ENCODE results near the gene SLC37A4. TPM values are rescaled to one million over a fixed set of nuclear protein-coding genes. Genes with fewer than 3 reads are reported as not detected.

The SLC37A4 gene
- total RNA-seq, result 6.8 TPM
- 10 to 100 TPM in 3 of 4 donors, 1 to 10 TPM in 1; 6.9 to 14.7 (median 10.8) TPM for polyA plus RNA-seq

DNA sequence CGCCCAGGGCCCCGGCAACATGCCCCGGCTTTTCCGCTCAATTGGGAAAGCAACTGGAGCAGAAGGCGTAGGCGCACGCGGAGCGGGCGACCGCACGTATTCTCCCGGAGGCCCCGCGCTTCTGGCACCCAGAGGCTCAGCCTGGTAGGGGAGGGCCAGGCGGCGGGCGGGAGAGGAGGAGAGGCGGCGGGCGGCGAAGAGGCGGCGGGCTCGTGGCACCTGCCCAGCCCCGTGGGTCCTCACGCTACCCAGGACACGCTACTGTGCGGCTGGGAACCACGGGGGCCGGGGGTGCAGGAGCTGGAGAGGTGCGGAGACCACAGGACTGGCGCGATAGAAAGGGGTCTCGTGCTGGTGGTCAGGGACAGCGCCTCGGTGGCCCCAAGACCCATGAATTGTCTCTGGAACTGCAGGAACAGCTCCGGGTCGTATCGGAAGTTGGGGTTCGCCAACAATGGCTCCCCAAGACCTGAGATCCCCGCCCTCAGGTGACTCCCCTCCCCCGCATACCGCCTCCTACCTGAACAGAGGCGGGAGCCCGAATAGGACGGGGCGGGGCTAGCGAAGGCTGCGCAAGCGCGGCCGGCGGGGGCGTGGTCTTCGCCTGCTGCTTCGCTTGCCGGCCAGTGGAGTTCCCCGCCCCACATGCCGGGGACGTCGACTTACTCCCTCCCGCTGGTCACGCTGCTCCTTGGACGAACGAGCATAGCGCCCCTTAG is at the start of gene SLC37A4:
TSS of gene SLC37A4 (minus strand) at position 549 of the 719 bp plus-strand sequence.
- H3K27me3 Mint-ChIP-seq, result peaks cover 5% of the 10 kb centered on the region
- DNase-seq (peak; percentile 97 to 99 (median 98)), ATAC-seq (ENCODE audit: low read depth in 2 of 2) (peak; percentile 90)
- H3K4me3 ChIP-seq (ENCODE audit: low read depth, low read length), result peak within 1 kb of the TSS; percentile 60
- H3K36me3 ChIP-seq (ENCODE audit: control insufficient read depth, insufficient read depth, low read length), result peaks cover 5% of the 10 kb centered on the region
- H3K27me3 ChIP-seq (ENCODE audit: control insufficient read depth, insufficient read depth, low read length), result no peaks in the 10 kb centered on the region
- H3K27ac ChIP-seq (ENCODE audit: insufficient read depth, low read length, poor library complexity, severe bottlenecking), result peak within 1 kb of the TSS; percentile 88
- H3K27ac Mint-ChIP-seq, result peak within 1 kb of the TSS; percentile 84 to 92 (median 90)
- peaks cover 17% of the 10 kb centered on the region for H3K4me1 ChIP-seq (ENCODE audit: control insufficient read depth, insufficient read depth, low read length, poor library complexity, severe bottlenecking)
- peaks cover 3% of the 10 kb centered on the region for H3K36me3 Mint-ChIP-seq
- peak within 1 kb of the TSS; percentile 82 to 98 (median 94) for H3K4me3 Mint-ChIP-seq
- H3K4me1 Mint-ChIP-seq, result peaks cover 0 to 25% (median 12%) of the 10 kb centered on the region in 4 donors
- no peaks in the 10 kb centered on the region for H3K9me3 ChIP-seq (ENCODE audit: control insufficient read depth in 2 of 2, low read length in 2 of 2)
- H3K9me3 Mint-ChIP-seq, result no peaks in the 10 kb centered on the region

- H3K4me1 Mint-ChIP-seq, result peaks cover 0 to 5% (median 0%) of the 10 kb centered on the region in 4 donors
- Histone ChIP-seq H3K36me3 (ENCODE audit: control insufficient read depth, insufficient read depth, low read length) (peaks cover 66% of the 10 kb centered on the region), H3K27ac (ENCODE audit: insufficient read depth, low read length, poor library complexity, severe bottlenecking) (no peak overlapping the region), H3K9me3 (ENCODE audit: control insufficient read depth in 2 of 2, low read length in 2 of 2) (no peaks in the 10 kb centered on the region), H3K4me1 (ENCODE audit: control insufficient read depth, insufficient read depth, low read length, poor library complexity, severe bottlenecking) (no peaks in the 10 kb centered on the region), H3K4me3 (ENCODE audit: low read depth, low read length) (no peak overlapping the region), H3K27me3 (ENCODE audit: control insufficient read depth, insufficient read depth, low read length) (no peaks in the 10 kb centered on the region)
- H3K27me3 Mint-ChIP-seq, result no peaks in the 10 kb centered on the region
- H3K9me3 Mint-ChIP-seq, result no peaks in the 10 kb centered on the region
- peaks cover 35% of the 10 kb centered on the region for H3K36me3 Mint-ChIP-seq
- ATAC-seq (ENCODE audit: low read depth in 2 of 2), result no peak
- H3K4me3 Mint-ChIP-seq, result no peak overlapping the region
- H3K27ac Mint-ChIP-seq, result no peak overlapping the region
- DNase-seq, result no peak
These were observed 48.2 kb upstream of the SLC37A4 start for GRCh38 chr11:119078675-119079420.

DNA sequence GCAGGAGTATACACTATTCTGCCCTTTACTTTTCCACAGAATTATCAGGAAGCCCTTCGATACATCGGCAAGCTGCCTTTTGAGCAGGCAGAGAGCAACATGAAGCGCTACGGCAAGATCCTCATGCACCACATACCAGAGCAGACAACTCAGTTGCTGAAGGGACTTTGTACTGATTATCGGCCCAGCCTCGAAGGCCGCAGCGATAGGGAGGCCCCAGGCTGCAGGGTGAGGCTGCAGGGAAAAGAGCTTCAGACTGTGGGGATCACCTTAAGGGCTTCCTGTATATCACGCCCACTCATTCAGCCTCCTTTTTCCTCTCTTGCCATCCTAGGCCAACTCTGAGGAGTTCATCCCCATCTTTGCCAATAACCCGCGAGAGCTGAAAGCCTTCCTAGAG is 47.2 kb upstream of the SLC37A4 start:
- ATAC-seq (ENCODE audit: low read depth in 2 of 2) (no peak), DNase-seq (no peak)
- Mint-ChIP-seq H3K27me3 (no peaks in the 10 kb centered on the region), H3K9me3 (no peaks in the 10 kb centered on the region), H3K4me1 (peaks cover 0 to 6% (median under 1%) of the 10 kb centered on the region in 4 donors), H3K36me3 (peaks cover 42% of the 10 kb centered on the region), H3K27ac (no peak overlapping the region), H3K4me3 (no peak overlapping the region)
- H3K27ac ChIP-seq (ENCODE audit: insufficient read depth, low read length, poor library complexity, severe bottlenecking), result no peak overlapping the region
- H3K4me1 ChIP-seq (ENCODE audit: control insufficient read depth, insufficient read depth, low read length, poor library complexity, severe bottlenecking), result no peaks in the 10 kb centered on the region
- H3K27me3 ChIP-seq (ENCODE audit: control insufficient read depth, insufficient read depth, low read length), result no peaks in the 10 kb centered on the region
- H3K9me3 ChIP-seq (ENCODE audit: control insufficient read depth in 2 of 2, low read length in 2 of 2), result no peaks in the 10 kb centered on the region
- H3K4me3 ChIP-seq (ENCODE audit: low read depth, low read length), result no peak overlapping the region
- H3K36me3 ChIP-seq (ENCODE audit: control insufficient read depth, insufficient read depth, low read length), result peaks cover 76% of the 10 kb centered on the region

DNA sequence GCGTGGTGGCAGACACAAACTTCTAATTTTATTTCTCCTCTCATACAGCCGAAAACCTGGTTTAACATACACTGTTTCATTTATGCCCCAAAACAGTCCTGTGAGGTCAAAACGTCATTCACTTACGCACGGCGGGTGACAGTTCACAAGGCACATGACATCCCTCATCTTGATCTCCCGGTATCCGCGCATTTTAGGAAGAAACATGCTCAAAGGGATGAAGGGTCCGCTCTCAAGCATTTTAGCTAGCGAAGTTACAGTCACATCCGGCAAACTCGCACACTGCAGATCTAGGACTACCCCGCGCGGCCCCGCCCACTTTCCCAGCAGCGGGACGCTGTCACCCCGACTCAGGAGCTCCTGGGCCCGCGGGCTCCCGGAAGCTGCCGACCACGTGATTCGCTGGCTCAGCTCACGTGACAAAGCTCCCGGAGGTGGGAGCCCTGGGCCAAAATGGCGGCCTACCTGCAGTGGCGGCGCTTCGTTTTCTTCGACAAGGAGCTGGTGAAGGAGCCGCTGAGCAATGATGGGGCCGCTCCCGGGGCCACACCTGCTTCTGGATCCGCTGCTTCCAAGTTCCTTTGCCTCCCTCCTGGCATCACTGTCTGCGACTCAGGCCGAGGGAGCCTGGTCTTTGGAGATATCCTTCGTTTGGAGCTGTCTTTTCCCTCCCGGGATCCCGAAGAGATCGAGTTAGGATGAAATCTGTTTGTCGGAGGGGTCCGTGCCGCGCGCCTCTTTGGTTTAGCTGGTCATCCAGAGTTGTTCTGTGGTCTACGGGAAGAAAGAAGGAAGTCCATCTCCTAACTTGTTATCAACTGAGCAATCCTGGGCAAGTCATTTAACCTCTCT is 36.9 kb upstream of the SLC37A4 start, which contains the start of gene VPS11:
TSS of gene VPS11 (plus strand) at position 448 of the 852 bp plus-strand sequence. CDS start at position 454, 6 bp downstream.
- Mint-ChIP-seq H3K9me3 (no peaks in the 10 kb centered on the region), H3K4me1 (peaks cover 12 to 53% (median 32%) of the 10 kb centered on the region in 4 donors), H3K4me3 (peak within 1 kb of the TSS; percentile 88 to 95 (median 94)), H3K27ac (peak within 1 kb of the TSS; percentile 97 to 99 (median 98)), H3K27me3 (no peaks in the 10 kb centered on the region), H3K36me3 (peaks cover 25% of the 10 kb centered on the region)
- DNase-seq (peak; percentile 96 to 99 (median 99)), ATAC-seq (ENCODE audit: low read depth in 2 of 2) (peak; percentile 96 to 99)
- H3K36me3 ChIP-seq (ENCODE audit: control insufficient read depth, insufficient read depth, low read length), result peaks cover 18% of the 10 kb centered on the region
- no peaks in the 10 kb centered on the region for H3K27me3 ChIP-seq (ENCODE audit: control insufficient read depth, insufficient read depth, low read length)
- peaks cover 37% of the 10 kb centered on the region for H3K4me1 ChIP-seq (ENCODE audit: control insufficient read depth, insufficient read depth, low read length, poor library complexity, severe bottlenecking)
- no peaks in the 10 kb centered on the region for H3K9me3 ChIP-seq (ENCODE audit: control insufficient read depth in 2 of 2, low read length in 2 of 2)
- peak within 1 kb of the TSS; percentile 95 for H3K27ac ChIP-seq (ENCODE audit: insufficient read depth, low read length, poor library complexity, severe bottlenecking)
- H3K4me3 ChIP-seq (ENCODE audit: low read depth, low read length), result peak within 1 kb of the TSS; percentile 98

- Histone ChIP-seq H3K27ac (ENCODE audit: insufficient read depth, low read length, poor library complexity, severe bottlenecking) (peak overlapping the region; percentile 27), H3K4me3 (ENCODE audit: low read depth, low read length) (no peak overlapping the region), H3K27me3 (ENCODE audit: control insufficient read depth, insufficient read depth, low read length) (no peaks in the 10 kb centered on the region), H3K9me3 (ENCODE audit: control insufficient read depth in 2 of 2, low read length in 2 of 2) (no peaks in the 10 kb centered on the region), H3K36me3 (ENCODE audit: control insufficient read depth, insufficient read depth, low read length) (peaks cover 4% of the 10 kb centered on the region), H3K4me1 (ENCODE audit: control insufficient read depth, insufficient read depth, low read length, poor library complexity, severe bottlenecking) (peaks cover 37% of the 10 kb centered on the region)
- H3K27ac Mint-ChIP-seq, result peak overlapping the region in 2 of 3 donors; percentile 73 to 88
- DNase-seq (peak in 2 of 3 donors; percentile 56 to 77), ATAC-seq (ENCODE audit: low read depth in 2 of 2) (no peak)
- H3K9me3 Mint-ChIP-seq, result no peaks in the 10 kb centered on the region
- no peaks in the 10 kb centered on the region for H3K27me3 Mint-ChIP-seq
- H3K4me1 Mint-ChIP-seq, result peaks cover 12 to 52% (median 28%) of the 10 kb centered on the region in 4 donors
- H3K4me3 Mint-ChIP-seq, result peak overlapping the region; percentile 44 to 86 (median 74)
- H3K36me3 Mint-ChIP-seq, result peaks cover 11% of the 10 kb centered on the region
These were observed 34.7 kb upstream of the SLC37A4 start for GRCh38 chr11:119065369-119065768.

GRCh38 chr11:119062779-119063178 is 32.1 kb upstream of the SLC37A4 start:
- Histone ChIP-seq H3K27me3 (ENCODE audit: control insufficient read depth, insufficient read depth, low read length) (no peaks in the 10 kb centered on the region), H3K36me3 (ENCODE audit: control insufficient read depth, insufficient read depth, low read length) (no peaks in the 10 kb centered on the region), H3K4me3 (ENCODE audit: low read depth, low read length) (no peak overlapping the region), H3K4me1 (ENCODE audit: control insufficient read depth, insufficient read depth, low read length, poor library complexity, severe bottlenecking) (peaks cover 25% of the 10 kb centered on the region), H3K9me3 (ENCODE audit: control insufficient read depth in 2 of 2, low read length in 2 of 2) (no peaks in the 10 kb centered on the region), H3K27ac (ENCODE audit: insufficient read depth, low read length, poor library complexity, severe bottlenecking) (no peak overlapping the region)
- Mint-ChIP-seq H3K27me3 (no peaks in the 10 kb centered on the region), H3K4me1 (peaks cover 12 to 39% (median 24%) of the 10 kb centered on the region in 4 donors), H3K36me3 (peaks cover 5% of the 10 kb centered on the region), H3K27ac (no peak overlapping the region), H3K4me3 (peak overlapping the region in 1 of 4 donors; percentile 3), H3K9me3 (no peaks in the 10 kb centered on the region)
- ATAC-seq (ENCODE audit: low read depth in 2 of 2) (no peak), DNase-seq (no peak)

GRCh38 chr11:119061256-119061655 is 30.6 kb upstream of the SLC37A4 start:
- ATAC-seq (ENCODE audit: low read depth in 2 of 2) (no peak), DNase-seq (no peak)
- Histone ChIP-seq H3K27ac (ENCODE audit: insufficient read depth, low read length, poor library complexity, severe bottlenecking) (no peak overlapping the region), H3K36me3 (ENCODE audit: control insufficient read depth, insufficient read depth, low read length) (no peaks in the 10 kb centered on the region), H3K4me3 (ENCODE audit: low read depth, low read length) (no peak overlapping the region), H3K27me3 (ENCODE audit: control insufficient read depth, insufficient read depth, low read length) (no peaks in the 10 kb centered on the region), H3K9me3 (ENCODE audit: control insufficient read depth in 2 of 2, low read length in 2 of 2) (no peaks in the 10 kb centered on the region), H3K4me1 (ENCODE audit: control insufficient read depth, insufficient read depth, low read length, poor library complexity, severe bottlenecking) (peaks cover 18% of the 10 kb centered on the region)
- peak overlapping the region in 1 of 4 donors; percentile 32 for H3K4me3 Mint-ChIP-seq
- H3K36me3 Mint-ChIP-seq, result peaks cover 5% of the 10 kb centered on the region
- H3K9me3 Mint-ChIP-seq, result no peaks in the 10 kb centered on the region
- no peaks in the 10 kb centered on the region for H3K27me3 Mint-ChIP-seq
- peaks cover 7 to 34% (median 24%) of the 10 kb centered on the region in 4 donors for H3K4me1 Mint-ChIP-seq
- H3K27ac Mint-ChIP-seq, result peak overlapping the region in 1 of 3 donors; percentile 9

All from CD4-positive, CD25-positive, alpha-beta regulatory T cell (primary cell).